ENCODE measurements around the gene NUP93.
"Not testable (repeated sequence)": the region's sequence is repeated elsewhere in the genome, so short reads cannot be mapped to it uniquely, and the experiment has no call there.

NUP93 gene

DNA sequence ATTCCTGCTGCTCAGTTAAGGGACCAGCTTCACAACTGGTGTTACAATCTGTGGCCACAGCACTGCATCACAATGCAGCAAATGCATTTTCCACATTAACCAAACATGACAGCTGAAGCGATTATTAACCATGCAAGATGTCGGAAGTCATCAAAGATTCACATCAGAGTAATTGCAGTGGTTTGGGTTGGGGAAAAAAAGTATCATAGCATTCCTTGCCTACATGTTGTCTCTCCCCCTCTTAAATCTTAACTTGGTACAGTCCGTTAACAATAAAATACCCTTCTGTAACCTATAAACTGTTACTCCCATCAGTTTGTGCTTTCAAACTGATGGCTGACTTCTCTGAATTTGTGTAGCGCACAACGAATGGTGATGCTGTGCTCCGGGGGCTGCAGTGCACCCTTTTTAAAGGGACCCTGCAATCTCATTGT, 51.6 kb downstream of the NUP93 start:
- DNase-seq = peak in 1 of 2 experiments; percentile 12

DNA sequence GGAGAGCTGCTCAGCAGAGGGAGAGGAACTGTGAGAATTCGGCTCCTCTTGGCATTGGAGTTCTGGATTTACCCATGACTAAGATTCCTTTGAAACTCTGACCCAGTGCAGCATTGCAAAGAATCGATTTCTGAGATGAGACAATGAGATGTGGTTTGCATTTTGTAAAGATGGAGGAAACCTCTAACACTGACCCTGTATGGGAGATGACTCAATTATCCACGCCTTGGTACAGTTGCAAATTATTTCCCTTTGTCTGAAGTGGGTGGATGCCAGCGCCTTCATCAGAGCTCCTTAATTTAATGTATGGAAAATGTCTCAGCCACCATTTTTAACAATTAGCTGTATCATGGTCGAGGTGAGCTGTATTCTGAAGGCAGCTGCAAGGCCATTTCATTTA, 53.4 kb downstream of the NUP93 start:
- DNase-seq = no peak

DNA sequence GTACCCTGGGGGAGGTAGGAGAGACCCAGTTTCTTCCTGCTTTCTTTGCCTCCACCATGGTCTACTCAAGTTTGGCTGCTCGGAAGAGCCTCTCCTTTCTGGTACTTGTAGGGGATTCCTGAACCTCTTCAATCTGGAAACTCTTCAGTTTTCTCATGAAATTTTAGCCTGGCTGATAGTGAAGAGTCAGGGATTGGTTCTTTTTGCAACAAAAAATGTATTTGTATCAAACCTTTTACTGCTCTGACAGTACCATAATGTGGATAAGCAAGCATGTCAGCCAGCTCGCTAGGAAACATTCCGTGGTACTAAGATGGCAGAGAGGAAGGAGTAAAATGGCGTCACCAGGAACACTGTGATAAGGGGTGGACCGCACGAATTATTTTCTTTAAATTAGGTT, 55.4 kb downstream of the NUP93 start:
- peak in 1 of 2 experiments; percentile 13 for DNase-seq

DNA sequence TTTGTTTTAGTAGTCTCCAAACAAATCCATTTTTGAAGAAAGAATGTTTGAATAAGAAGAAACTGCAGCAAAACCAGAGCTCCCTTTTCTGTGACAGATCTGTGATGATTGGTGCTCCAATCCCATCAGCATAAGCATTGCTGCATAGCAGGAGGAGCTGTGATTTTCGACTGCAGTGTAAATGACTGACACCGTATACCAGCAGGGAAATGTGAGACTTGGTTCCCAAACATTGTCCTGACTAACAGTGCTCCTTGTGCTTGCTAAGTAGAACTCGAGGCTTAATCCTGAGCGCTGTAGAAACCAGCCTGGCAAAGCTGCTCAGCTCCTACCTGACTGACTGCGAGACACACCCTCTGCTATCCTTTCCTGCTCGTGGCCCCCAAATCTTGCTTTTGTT, 57.2 kb downstream of the NUP93 start:
- DNase-seq = peak in 1 of 2 experiments; percentile 23

DNA sequence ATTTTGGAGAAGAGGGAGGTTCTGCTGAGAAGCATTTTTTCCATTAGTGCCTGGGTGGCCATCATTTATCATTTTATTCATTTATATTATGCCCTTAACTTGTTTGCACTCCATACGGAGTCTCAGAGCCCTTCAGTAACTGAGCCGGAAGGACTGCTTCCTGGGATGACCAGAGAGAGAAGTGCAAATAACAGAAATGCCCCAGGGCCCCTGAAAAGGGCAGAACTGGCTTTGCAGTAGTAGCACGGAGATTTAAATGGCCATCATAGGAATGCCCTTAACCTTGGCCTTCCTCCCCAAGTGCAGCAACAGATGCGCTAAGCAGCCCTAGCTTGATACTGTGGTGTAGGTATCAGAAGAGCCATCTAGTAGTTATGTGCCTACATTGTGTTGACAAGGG, 58.5 kb downstream of the NUP93 start:
- DNase-seq = no peak

DNA sequence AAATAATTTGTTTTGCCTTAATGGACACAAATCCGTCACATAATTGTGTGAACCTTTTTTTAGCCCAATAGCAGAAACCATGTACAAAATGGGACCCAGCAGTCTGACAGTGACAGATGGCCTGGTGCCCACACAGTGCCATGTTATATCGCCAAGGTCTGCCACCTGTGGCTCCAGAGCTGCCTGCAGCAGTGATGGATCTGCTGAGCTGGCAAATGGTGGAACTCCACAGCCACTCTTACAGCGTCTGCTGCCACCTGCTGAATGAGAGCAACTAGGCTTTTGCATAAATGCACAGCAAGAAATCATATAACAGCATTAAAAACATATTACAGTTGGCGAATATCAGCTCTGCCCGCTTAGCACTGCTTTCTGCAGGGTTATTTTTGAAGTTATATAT, 59.4 kb downstream of the NUP93 start:
- DNase-seq = peak; percentile 90 to 93

DNA sequence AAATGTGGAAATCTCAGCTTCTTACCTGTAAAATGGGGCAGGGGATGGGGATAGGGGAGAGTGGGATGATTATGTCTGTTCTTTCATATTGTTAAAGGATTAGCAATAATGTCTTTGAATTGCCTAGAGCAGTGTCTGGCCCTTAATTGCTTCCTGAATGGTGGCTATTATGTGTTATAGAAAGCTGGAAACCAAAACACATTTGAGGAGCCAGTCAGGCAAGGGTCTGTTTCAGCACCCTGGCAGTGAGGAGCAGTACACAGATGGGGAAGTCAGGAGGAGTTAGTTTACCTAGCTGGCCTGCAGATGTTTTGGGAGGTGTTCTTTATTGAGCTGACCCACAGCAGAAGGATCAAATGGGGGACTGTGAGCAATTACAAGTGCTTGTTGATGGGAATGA, 63.0 kb downstream of the NUP93 start:
- no peak for DNase-seq

DNA sequence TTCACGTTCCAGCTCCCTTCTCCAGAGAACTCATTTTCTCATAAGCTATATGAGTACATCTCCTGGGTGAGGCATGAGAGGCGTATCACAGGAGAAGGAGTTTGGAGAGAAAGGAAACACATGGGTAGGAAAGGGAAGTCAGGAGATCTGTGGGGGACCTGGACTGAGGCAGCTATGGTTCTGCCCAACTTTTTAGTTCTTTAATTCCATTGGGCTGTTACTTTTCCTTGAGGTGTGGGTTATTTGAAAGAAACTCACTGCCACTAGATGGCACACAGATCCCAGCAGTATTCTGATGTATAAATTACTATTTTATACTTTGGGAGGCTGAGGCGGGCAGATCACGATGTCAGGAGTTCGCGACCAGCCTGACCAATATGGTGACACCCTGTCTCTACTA, 63.6 kb downstream of the NUP93 start:
- peak in 1 of 2 experiments; percentile 41 for DNase-seq

DNA sequence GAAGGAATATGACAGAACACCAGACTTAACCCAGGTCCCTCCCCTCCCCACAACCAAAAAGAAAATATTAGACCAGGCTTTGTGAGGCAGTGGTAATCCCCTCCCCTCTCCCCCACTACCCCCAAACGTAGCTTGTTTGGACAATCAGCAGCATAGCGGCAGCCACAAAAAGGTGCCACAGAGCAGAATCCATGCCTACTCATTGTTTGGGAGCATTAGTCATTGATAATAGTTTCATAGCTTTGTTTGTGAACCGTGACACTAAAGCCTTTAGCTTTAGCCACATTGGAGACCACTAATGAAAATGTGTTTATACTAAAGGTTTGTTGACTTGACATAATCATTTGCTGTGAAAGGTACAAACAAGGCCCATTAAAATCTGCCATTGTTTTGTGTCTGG, 65.1 kb downstream of the NUP93 start:
- DNase-seq = no peak

DNA sequence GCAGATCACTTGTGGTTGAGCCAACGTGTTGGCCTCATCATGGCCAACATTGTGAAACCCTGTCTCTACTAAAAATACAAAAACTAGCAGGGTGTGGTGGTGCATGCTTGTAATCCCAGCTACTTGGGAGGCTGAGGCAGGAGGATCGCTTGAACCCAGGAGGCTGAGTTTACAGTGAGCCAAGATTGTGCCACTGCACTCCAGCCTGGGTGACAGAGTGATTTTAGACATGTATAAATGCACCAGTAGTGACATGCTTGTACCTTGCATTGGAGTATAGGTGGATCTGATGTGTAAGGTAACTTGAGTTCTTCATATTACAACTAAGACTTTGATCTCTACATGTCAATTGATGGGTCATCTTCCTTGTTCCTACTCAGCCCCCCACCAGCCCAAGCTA, 67.1 kb downstream of the NUP93 start:
- DNase-seq = not testable (repeated sequence)

DNA sequence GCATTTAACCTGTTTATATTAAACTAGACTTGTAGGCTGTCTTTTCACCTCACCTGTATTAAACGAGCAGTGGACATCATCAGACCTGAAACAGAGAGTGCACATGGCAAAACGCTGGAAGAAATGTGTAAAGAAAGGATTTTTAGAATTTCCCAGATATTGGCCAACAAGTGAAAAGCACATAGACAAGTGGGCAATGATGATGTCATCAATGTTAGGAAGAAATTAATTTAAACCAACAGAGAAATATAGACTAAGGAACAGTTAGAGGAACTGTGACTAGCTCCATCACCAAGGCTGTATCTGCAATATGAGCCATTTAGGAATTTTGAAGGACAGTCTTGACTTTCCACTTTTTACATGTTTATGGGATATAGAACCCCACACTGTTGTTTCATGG, 67.9 kb downstream of the NUP93 start:
- DNase-seq = no peak

DNA sequence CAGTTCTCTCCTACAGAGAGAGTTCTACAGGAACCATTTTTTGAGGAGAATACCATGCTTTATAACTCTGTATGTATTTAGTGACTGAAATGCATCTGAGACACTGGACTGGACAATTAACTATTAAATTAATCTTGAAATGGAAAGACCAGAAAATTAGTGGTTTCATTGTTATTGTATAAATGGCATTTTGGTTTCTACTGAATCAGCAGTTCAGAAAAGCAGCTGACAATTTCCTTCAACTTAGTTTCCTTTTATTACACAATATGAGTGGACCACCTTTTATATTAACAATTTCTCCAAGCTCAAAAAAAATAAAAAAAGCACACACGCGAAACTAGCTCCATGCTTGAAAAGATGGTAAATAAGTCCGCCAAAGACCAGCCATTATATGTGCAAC, 69.0 kb downstream of the NUP93 start:
- DNase-seq = no peak

DNA sequence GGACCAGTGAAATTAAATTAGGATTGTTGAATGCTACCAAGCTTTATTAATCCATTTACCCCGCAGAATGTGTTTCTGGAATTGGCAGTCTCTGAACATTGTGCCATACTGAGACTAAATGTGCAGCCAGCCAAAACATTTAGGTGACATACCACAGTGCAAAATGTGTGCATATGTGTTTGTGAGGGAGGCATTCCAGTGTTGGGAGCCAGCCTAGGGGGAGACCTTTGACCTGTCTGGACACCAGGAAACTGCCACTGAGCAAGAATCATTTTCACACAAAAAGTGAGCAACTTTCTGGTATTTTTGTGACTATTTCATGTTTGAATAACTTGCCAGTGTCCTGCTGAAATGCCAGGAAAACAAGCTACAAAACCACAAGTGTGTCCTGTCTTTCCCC, 70.4 kb downstream of the NUP93 start:
- DNase-seq = no peak

DNA sequence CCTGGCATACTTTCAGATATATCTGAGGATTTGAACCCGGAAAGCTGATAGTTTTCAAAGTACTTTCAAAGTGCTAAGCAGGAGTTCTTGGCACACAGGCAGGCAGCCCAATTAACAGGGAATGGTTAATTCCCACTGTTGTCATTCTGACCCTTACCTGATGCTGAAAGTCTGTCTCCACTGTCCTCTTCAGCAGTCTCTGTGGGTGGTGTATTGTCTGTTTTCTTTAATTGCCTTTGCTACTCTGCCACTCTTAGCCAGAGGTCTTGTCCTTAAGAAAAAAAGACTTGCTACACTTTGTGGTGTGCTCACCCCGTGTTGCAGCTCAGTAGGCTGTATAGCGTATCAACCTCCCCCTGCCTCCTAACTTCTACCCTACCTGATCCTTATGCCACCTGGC, 71.8 kb downstream of the NUP93 start:
- no peak for DNase-seq

DNA sequence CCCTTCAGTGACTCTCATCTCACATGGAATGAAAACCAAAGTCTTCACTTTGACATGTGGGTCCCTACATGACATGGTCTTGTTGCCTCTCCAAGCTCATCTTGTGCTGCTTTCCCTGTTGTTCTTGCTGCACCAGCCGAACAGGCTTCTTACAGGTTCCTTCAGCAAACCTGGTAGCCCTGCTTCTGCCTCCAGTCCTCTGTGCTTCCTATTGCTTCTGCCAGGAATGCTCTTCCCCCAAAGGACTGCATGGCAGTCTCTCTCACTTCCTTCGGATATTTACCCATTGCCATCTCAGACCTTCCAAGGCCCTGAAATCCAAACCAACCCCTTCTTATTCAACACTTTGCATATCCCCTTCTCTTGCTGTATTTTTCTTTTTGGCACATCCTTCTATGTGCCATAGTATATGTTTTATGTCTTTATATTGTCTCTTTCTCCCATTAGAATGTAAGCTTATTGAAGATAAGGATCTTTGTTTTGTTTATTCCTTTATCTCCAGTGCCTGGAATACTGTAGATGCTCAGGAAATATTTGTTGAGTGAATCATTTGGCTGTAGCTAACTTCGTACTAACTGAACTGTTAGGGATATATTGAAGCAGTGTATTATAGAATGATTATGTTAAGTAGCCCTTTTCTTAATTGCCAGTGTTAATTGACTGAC, 77.2 kb downstream of the NUP93 start:
- DNase-seq = no peak

DNA sequence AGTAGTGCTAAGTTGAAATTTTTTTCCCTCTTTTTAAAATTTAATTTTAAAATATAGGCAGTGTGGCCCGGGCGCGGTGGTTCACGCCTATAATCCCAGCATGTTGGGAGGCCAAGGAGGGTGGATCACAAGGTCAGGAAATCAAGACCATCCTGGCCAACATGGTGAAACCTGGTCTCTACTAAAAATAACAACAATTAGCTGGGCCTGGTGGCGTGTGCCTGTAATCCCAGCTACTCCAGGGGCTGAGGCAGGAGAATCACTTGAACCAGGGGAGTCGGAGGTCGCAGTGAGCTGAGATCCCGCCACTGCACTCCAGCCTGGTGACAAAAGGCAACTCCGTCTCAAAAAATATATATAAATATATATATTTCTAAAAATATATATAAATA, 77.7 kb downstream of the NUP93 start:
- DNase-seq = not testable (repeated sequence)

DNA sequence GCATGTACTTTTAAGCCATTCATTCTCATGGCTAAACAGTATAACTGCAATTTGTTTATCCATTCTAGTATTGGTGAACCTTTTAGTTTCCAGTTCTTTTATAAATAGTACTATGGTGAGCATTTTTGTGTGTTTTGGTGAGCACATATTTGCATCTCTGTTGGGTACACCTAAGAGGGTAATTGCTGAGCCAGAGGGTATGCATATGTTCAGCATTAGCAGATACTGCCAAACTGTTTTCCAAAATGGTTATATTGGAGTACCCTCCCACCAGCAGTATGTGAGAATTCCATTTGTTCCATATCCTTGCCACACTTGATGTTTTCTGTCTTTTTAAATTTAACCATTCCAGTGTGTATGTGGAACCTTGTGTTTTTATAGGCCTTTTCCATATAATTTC, 81.0 kb downstream of the NUP93 start:
- DNase-seq = no peak

DNA sequence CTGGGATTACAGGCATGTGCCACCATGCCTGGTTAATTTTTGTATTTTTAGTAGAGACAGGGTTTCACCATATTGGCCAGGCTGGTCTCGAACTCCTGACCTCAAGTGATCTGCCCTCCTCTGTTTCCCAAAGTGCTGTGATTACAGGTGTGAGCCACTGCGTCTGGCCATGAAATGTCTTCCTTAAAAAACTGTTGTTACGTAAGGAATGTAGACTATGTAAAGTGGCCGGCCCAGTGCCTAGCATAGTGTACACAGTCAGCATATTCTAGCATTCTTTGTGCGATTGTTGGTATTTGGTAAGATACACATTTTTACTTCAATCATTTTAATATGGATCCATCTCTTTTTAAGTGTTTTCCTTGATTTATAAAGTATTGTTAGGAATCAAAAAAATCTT, 81.7 kb downstream of the NUP93 start:
- not testable (repeated sequence) for DNase-seq

DNA sequence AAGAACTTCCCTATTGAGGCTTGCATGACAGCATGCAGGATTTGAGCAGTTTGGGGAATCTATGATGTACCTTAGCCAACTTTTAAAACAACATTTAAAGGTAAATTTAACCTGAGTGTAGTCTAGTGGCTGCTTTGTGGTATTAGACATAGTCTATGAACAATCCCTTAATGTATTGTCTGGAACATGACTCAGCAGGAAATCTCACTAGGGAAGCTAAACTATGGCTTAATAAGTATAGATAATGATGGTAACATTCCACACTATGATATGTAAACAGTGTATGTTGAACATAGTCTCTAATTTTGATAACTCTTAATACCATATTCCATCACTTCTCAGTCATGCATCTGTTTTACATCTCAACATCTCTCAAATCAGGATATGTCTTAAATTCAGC, 83.0 kb downstream of the NUP93 start:
- DNase-seq = no peak

DNA sequence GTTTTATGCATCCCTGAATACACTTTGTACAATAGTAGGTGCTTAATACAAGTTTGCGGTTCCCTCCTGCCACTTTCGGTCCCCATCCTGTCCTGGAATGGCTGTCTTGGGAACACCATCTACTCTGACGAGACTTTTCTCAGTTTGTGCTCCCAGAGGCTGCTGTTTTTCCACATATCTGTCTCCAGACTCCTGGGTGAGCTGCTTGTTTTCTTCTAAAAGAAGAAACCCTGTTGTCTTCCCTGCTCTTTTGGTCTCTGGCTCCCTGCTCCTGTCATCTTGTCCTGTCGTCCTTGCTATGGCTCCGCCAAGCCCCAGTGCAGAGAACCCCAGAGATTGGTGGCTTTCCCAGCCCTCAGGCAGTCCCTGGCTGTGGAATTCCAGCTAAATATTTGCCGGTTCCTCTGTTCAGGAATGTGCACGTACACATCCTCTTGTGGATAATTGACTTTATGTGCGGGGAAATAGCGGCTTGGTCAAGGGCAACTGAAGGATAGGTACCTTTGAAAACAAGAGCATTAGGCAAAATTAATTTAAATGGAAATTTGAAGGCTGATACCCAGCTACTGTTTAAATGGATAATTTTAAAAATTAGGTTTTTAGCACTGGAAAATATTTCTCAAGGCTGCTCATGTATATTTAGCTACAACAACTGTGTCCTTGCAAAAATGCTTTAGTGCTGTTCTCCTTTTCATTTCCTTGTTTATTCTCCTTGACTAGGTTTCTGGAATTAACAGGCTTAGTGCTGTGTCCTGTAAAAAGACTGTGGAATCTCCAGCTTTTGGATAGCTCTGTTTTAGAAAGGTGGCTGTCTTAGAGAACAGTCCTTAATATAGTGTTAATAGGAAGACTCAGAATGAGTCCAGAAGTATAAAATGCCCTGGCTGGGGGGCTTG, 84.9 kb downstream of the NUP93 start:
- DNase-seq = no peak

DNA sequence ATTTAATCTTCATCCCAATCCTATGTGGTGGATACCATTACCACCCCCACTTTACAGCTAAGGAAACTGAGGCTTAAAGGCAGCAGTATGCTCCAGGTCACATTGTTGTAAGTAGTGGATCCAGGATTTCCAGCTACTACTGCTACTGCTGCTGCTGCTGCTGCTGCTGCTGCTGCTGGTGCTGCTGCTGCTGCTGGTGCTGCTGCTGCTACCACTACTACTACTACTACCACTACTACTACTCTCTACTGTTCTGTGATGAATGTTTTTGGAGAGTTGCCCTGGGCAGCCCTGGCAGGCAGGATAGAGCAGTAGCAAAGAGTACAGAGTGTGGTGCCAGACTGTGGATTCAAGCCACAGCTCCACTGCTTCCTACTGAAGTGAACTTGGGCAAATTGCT, 85.8 kb downstream of the NUP93 start:
- DNase-seq = no peak

DNA sequence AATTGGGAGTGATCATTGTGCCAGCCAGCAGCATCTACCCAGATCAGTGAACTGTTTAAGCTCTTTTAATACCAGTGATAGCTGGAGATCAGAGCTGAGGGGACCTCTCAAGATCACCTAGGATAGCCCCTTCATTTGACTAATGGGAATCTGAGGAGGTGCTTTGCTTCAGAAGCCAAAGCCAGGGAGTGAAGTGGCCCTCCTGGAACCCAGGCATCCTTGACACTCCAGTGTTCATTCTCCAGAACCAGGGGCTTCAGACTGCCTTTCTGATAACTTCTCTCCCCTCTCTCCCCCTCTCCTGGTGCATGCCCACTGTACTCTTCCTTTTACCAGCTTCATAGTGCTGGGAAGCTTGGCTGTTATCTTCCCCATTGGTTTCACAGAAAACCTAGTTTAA, 87.1 kb downstream of the NUP93 start:
- no peak for DNase-seq

DNA sequence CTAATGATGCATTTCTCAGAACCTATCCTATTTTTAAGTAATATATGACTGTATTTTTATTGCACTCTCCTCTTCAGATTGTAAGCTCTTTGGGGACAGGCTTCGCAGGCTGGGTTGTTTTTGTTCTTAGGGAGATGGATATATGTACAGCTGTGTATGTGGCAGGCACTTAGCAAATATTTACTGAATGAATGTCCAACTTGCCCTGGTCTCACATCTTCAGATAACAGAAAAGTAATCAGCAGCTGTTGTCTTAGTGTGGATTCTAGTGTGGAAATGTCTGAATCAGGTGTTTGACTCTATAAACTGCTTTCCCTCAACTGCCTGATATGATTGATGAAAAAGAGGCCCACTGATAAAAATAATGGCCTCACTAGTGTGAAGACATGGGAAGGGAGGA, 88.0 kb downstream of the NUP93 start:
- no peak for DNase-seq

DNA sequence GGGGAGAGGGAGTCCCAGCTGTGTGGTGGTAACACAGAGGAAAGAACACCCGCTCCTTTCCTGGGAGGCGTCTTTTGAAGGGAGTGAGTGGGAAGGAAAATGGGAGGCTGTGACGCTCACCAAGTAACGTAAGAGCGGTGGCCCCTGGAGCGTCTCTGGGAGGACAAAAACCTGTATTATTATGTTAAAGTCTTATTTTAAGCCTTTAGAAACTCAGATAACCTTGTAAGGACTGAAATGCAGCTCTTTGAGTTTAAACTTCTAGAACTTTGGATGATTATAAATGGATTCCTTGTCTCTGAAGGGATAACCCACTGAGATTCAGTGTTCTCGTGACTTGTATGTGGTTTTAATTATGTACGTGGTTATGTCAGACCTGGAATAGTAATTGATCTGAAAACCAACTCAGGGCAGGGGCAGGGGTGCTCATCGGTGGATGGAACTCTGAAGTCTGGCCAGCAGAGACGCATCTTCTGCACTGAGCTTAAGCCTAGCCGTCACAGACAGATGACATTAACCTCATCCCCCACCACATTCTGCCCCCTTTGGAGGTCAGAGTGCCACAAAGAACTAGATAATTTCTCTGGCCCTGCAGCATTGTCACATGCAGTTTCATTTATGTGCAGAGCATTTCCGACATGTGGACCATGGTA, 93.3 kb downstream of the NUP93 start:
- no peak for DNase-seq
